ENCODE results near the gene CACNA1F.

GRCh38 chrX:49244207-49244606, 11.1 kb upstream of the CACNA1F start:
- no peak for TF ChIP-seq POLR2A (IDR thresholded peaks at IDR 0.05)
- no peak for TF ChIP-seq CTCF (IDR thresholded peaks at IDR 0.05)
- TF ChIP-seq POLR2AphosphoS5 (IDR thresholded peaks at IDR 0.05): no peak
